Ascending aorta (tissue), 2 donors: ENCODE results near the gene ARID1B. TPM values are rescaled to one million over a fixed set of nuclear protein-coding genes. Genes with fewer than 3 reads are reported as not detected.

Experiments used
- DNase-seq, 2 donors: peaks; one replicate each; pipeline ENCODE4 v3.0.0-alpha.2; 2019; ENCODE audit warnings: low spot score in 2 of 2
- H3K27ac ChIP-seq, 2 donors: fragments of 200-600 bp; sonication (generic); one replicate each; pipeline ENCODE4 v1.5.1; 2016 to 2017; ENCODE audit warnings: mild to moderate bottlenecking in 1 of 2
- H3K27me3 ChIP-seq: fragments of 200-600 bp; sonication (generic); one replicate; pipeline ENCODE4 v1.5.1; 2017
- H3K36me3 ChIP-seq, 2 donors: fragments of 200-600 bp; sonication (generic); one replicate each; pipeline ENCODE4 v1.5.1; 2016
- H3K4me1 ChIP-seq, 2 donors: fragments of 200-600 bp; sonication (generic); one replicate each; pipeline ENCODE4 v1.5.1; 2016 to 2017; ENCODE audit warnings: mild to moderate bottlenecking in 1 of 2
- H3K4me3 ChIP-seq, 2 donors: fragments of 200-600 bp; sonication (generic); one replicate each; pipeline ENCODE4 v1.5.1; 2016 to 2017; ENCODE audit warnings: mild to moderate bottlenecking in 1 of 2
- H3K9me3 ChIP-seq, 2 donors: fragments of 200-600 bp; sonication (generic); one replicate each; pipeline ENCODE4 v1.5.1; 2016
- intact Hi-C: fragments of 100-400 bp; cut with DNase I; formaldehyde crosslinking; loops from one replicate; pipeline ENCODE4 v1.15.1; 2023
- total RNA-seq: library from RNA; depleted of rRNA; stranded (reverse); fragments of >200 nt; gene quantifications from one replicate; pipeline ENCODE4 v1.1.0, GENCODE V29; 2016
- TF ChIP-seq, protein P1 (sequence below), 3 experiments: fragments of 200-600 bp in 2 of 3; fragments of 450-650 bp in 1 of 3; sonication (generic) in 2 of 3; IDR thresholded peaks; one replicate each; pipeline ENCODE4 v1.5.1; 2016 to 2019; ENCODE audit warnings: antibody characterized with exemption in 3 of 3, mild to moderate bottlenecking in 1 of 3, moderate library complexity in 1 of 3

The ARID1B gene
- total RNA-seq, 1 donor from 2014 or later = 97.9 TPM

- Histone ChIP-seq H3K27ac (no peak overlapping the region), H3K4me3 (no peak overlapping the region), H3K27me3 (no peaks in the 10 kb centered on the region), H3K4me1 (no peaks in the 10 kb centered on the region), H3K9me3 (no peaks in the 10 kb centered on the region), H3K36me3 (no peaks in the 10 kb centered on the region)
- no peak for DNase-seq
- intact Hi-C loops = no loop called here
- TF ChIP-seq, protein P1, sequence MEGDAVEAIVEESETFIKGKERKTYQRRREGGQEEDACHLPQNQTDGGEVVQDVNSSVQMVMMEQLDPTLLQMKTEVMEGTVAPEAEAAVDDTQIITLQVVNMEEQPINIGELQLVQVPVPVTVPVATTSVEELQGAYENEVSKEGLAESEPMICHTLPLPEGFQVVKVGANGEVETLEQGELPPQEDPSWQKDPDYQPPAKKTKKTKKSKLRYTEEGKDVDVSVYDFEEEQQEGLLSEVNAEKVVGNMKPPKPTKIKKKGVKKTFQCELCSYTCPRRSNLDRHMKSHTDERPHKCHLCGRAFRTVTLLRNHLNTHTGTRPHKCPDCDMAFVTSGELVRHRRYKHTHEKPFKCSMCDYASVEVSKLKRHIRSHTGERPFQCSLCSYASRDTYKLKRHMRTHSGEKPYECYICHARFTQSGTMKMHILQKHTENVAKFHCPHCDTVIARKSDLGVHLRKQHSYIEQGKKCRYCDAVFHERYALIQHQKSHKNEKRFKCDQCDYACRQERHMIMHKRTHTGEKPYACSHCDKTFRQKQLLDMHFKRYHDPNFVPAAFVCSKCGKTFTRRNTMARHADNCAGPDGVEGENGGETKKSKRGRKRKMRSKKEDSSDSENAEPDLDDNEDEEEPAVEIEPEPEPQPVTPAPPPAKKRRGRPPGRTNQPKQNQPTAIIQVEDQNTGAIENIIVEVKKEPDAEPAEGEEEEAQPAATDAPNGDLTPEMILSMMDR (IDR thresholded peaks at IDR 0.05) = no peak
Observed at GRCh38 chr6:157098999-157099398, 321.8 kb downstream of the ARID1B start.

DNA sequence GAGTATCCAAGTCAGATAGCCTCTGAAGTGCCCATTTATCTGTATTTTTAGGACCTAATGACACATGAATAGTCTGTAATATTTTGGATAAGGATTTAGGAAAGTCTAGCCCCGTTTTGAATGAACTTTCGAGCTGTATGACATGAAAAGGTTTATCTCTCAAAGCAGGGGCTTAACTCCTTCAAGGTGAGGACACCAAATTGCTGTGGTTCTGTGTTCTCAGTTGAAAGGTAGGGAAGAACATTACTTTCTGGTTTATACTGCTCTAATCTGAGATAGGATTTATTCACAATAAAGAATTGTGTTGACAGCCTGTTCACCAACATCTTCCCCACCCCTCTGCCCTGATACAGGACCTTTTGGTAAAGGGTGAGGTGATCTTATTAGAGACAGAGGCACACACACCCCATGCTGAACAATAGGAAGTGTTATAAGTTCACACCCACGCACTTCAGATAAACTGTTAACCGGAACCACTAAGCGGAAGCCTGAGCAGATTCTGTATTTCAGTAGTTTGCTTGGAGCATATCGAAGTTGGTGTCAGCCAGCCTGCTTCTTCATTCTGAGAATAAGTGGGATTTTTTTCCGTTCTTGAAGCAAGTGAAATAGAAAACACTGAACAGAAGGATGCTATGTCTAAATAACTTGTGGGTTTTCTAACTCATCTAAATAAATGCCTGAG lies 322.9 kb downstream of the ARID1B start:
- no peaks in the 10 kb centered on the region for H3K36me3 ChIP-seq
- no peak overlapping the region for H3K4me3 ChIP-seq
- no peak for DNase-seq
- no peaks in the 10 kb centered on the region for H3K9me3 ChIP-seq
- no peak overlapping the region for H3K27ac ChIP-seq
- intact Hi-C loops = no loop called here
- no peaks in the 10 kb centered on the region for H3K27me3 ChIP-seq
- TF ChIP-seq, protein P1 (IDR thresholded peaks at IDR 0.05) = no peak
- no peaks in the 10 kb centered on the region for H3K4me1 ChIP-seq

DNA sequence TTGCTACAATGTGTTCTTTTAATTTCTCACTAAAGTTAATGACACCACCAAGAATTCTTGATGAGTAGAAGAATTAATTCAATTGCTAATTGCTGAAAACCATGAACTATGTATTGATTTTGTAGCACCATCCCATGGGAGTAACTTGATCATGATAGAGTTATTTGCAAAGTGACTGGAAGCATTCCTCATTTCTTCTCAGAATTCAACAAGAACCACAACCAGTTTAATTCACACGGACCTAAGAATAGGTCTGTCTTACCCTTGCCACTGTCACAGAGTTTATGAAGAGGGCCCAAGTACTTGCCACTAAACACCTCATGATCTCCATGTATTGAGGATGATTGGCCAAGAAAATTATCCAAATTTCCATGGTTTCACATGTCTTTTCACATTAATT lies 324.0 kb downstream of the ARID1B start:
- Histone ChIP-seq H3K36me3 (no peaks in the 10 kb centered on the region), H3K27ac (no peak overlapping the region), H3K4me1 (no peaks in the 10 kb centered on the region), H3K4me3 (no peak overlapping the region), H3K9me3 (no peaks in the 10 kb centered on the region), H3K27me3 (no peaks in the 10 kb centered on the region)
- TF ChIP-seq, protein P1 (IDR thresholded peaks at IDR 0.05) = no peak
- intact Hi-C loops = no loop called here
- no peak for DNase-seq

GRCh38 chr6:157104803-157105202 lies 327.6 kb downstream of the ARID1B start:
- no peak for DNase-seq
- H3K27me3 ChIP-seq = no peaks in the 10 kb centered on the region
- intact Hi-C loops = no loop called here

GRCh38 chr6:157106487-157106886 lies 329.3 kb downstream of the ARID1B start:
- TF ChIP-seq, protein P1 (IDR thresholded peaks at IDR 0.05) = no peak
- Histone ChIP-seq H3K27ac (no peak overlapping the region), H3K4me1 (no peaks in the 10 kb centered on the region), H3K4me3 (no peak overlapping the region), H3K27me3 (no peaks in the 10 kb centered on the region), H3K9me3 (no peaks in the 10 kb centered on the region), H3K36me3 (no peaks in the 10 kb centered on the region)
- no peak for DNase-seq
- intact Hi-C loops = no loop called here

More at GRCh38 chr6:157104803-157105202, 327.6 kb downstream of the ARID1B start:
- Histone ChIP-seq H3K9me3 (no peaks in the 10 kb centered on the region), H3K36me3 (no peaks in the 10 kb centered on the region), H3K27ac (no peak overlapping the region), H3K4me1 (no peaks in the 10 kb centered on the region), H3K4me3 (no peak overlapping the region)
- TF ChIP-seq, protein P1 (IDR thresholded peaks at IDR 0.05) = no peak

DNA sequence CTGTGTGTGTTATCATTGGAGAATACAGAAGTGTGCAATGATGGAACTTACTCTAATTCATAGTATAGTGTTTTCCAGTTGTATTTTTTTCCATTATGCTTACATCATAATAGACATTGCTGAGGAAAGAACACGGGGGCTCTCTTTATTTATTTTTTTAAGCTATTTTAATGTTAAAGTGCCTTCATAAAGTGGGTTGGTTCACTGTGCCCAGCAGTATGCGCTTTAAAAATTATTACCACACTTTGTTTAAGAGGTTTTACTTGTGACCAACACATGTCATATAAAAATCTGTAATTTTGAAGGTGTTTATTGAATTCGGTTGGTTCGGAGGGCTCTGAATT lies 330.4 kb downstream of the ARID1B start:
- H3K27ac ChIP-seq = no peak overlapping the region
- peaks cover 0 to 6% of the 10 kb centered on the region in 2 donors for H3K36me3 ChIP-seq
- intact Hi-C loops = no loop called here

More for the DNA sequence above, 330.4 kb downstream of the ARID1B start:
- H3K27me3 ChIP-seq = no peaks in the 10 kb centered on the region
- no peaks in the 10 kb centered on the region for H3K9me3 ChIP-seq
- no peaks in the 10 kb centered on the region for H3K4me1 ChIP-seq
- H3K4me3 ChIP-seq = no peak overlapping the region
- TF ChIP-seq, protein P1 (IDR thresholded peaks at IDR 0.05) = no peak
- DNase-seq = no peak
